ENCODE data around the gene CALHM3.
"Not testable (repeated sequence)": the region's sequence is repeated elsewhere in the genome, so short reads cannot be mapped to it uniquely, and the experiment has no call there.

The CALHM3 gene, protein sequence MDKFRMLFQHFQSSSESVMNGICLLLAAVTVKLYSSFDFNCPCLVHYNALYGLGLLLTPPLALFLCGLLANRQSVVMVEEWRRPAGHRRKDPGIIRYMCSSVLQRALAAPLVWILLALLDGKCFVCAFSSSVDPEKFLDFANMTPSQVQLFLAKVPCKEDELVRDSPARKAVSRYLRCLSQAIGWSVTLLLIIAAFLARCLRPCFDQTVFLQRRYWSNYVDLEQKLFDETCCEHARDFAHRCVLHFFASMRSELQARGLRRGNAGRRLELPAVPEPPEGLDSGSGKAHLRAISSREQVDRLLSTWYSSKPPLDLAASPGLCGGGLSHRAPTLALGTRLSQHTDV

DNA sequence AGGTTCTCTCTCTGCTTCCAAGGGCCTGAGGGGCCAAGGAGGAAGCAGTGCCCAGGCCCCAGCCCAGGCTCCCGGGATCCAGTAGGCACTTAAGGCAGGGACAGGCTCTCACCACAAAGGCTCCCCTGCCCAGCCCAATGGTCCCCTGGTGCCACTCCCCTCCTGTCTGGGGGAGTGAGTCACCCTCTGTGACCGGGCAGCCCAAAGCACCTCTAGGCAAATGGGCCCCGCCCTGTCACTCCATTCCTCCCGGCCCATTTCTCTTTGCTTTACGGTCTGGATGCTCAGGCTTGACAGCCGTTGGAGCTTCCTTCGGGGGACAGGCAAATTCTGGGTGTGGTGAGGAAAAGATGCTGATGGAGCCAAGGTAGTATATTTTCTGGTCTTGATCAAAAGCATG, at the start of gene CALHM3:
TSS of gene CALHM3 (minus strand) at position 106 of the 400 bp plus-strand sequence. CDS start 208 bp downstream, outside the sequence.
- DNase-seq: no peak

DNA sequence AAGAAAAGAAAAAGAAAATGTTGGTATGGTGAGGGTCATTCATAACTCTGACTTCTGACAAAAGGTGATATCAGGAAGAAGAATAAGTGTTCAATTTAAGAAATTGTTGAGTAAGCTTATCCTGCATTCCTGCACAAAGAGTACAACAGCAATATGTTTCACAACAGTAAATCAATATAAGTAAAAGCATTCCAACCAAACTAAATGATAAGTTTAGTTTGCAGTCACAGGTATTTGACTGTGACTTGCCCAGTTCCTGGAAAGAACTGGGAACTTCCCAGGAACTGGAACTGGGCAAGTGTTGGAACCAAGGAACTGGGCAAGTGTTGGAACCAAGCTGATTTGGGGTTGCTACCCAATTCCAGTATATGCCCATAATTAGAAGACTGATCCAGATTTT, 49.5 kb upstream of the CALHM3 start:
- DNase-seq: no peak

DNA sequence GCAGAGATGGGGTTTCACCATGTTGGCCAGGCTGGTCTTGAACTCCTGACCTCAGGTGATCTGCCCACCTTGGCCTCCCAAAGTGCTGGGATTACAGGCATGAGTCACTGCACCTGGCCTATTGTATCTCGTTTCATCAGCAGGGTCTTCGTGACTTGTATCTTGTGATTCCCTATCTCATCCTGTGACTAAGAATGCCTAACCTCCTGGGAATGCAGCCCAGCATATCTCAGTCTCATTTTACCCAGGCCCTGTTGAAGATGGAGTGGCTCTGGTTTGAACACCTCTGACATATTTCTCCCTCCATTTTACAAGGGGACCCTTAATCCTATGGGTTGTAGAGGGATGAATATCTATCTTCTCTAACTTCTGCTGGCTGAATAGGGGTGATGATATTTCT, 48.4 kb upstream of the CALHM3 start:
- DNase-seq: peak; percentile 7

DNA sequence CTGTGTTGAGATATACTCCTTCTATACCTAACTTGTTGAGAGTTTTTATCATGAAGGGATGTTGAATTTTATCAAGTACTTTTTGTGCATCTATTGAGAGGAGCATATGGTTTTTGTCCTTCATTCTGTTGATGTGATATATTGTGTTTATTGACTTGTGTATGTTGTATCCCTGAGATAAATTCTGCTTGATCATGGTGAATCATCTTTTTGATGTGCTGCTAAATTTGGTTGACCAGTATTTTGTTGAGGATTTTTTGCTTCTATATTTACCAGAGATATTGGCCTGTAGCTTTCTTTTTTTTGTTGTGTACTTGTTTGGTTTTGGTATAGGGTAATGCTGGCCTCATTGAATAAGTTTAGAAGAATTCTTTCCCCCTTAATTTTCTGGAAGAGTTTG, 46.9 kb upstream of the CALHM3 start:
- DNase-seq: no peak

DNA sequence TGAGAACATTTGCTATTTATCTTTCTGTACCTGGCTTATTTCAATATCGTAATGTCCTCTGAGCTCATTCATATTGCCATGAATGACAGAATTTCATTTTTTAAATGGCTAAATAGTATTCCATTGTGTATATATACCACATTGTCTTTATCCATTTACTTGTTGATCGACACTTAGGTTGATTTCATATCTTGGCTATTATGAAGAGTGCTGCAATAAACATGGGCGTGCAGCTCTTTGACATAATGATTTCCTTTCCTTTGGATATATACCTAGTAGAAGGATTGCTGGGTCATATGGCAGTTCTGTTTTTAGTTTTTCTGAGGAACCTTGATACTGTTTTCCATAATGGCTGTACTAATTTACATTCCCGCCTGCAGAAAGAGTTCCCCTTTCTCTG, 44.6 kb upstream of the CALHM3 start:
- no peak for DNase-seq

DNA sequence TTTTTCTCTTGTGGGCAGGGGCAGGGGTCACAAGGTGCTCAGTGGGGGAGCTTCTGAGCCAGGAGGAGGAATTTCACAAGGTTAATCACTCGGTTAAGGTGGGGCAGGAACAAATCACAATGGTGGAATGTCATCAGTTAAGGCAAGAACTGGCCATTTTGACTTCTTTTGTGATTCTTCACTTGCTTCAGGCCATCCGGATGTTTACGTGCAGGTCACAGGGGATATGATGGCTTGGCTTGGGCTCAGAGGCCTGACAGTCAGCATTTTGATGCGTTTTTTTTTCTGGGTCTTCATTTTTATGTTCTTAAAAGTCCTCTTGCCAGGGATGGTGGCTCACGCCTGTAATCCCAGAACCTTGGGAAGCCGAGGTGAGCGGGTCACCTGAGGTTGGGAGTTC, 43.0 kb upstream of the CALHM3 start:
- not testable (repeated sequence) for DNase-seq

DNA sequence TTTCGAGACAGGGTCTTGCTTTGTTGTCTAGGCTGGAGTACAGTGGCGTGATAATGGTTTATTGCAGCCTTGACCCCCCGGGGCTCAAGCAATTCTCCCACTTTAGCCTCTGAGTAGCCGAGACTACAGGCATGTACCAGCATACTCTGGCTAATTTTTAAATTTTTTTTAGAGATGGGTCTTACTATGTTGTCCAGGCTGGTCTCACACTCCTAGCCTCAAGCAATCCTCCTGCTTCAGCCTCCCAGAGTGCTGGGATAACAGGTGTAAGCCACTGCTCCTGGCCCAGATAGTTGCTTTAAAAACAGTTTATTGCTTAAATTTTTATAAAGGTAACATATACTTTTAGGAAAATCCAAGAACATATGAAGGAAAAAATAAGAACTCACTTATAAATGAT, 40.8 kb upstream of the CALHM3 start:
- no peak for DNase-seq

DNA sequence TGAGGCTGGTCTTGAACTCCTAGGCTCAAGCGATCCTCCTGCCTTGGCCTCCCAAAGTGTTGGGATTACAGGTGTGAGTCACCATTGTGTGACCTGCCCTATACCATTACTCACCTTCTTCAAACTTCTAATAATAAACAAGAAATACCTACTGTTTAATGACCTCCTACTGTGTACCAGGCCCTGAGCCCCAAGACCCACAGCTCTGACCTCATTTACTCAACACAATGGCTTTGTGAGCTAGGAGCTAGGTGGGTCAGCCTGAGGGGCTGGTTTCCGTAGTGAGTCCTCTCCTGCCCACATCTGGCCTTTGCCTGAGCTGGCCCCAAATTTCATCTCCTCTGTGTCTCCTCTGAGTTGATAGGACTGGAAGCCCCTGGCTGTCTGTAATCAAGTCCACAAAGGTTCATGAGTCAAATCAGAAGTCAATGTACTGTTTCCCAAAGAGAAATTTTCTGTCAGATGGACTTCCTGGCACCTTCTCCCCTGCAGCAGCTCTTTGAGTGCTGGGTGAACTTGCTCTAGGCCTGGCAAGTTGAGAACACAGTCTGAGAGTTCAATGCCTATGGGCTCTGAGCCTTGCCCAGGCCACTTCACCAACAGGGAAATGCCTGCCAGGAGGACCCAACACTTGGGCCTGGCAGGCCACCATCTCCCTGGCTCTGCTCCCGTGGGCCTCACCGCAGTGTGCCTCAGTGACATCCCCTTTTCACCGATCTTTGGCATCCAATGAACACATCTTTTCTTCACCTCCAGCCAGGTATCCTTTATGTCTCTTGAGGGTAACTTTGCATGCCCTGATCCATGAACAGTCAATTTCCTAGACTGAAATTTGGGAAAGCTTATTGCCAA, 38.4 kb upstream of the CALHM3 start:
- no peak for DNase-seq

DNA sequence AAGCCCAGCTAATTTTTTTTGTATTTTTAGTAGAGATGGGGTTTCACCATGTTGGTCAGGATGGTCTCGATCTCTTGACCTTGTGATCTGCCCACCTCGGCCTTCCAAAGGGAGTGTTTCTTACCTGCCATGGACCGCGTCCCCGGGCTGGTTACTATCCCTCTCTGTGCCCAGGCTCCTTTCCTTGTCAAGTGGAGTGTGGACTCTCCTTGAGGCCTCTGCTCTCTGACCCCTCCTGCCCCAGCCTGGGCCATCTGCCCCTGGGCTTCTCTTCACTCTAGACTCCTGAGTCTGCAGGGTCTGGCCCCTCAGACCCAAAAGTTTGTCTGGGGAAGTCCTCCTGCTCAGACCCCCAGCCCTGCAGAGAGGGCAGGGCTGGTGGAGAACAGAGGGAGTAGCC, 35.2 kb upstream of the CALHM3 start:
- no peak for DNase-seq

DNA sequence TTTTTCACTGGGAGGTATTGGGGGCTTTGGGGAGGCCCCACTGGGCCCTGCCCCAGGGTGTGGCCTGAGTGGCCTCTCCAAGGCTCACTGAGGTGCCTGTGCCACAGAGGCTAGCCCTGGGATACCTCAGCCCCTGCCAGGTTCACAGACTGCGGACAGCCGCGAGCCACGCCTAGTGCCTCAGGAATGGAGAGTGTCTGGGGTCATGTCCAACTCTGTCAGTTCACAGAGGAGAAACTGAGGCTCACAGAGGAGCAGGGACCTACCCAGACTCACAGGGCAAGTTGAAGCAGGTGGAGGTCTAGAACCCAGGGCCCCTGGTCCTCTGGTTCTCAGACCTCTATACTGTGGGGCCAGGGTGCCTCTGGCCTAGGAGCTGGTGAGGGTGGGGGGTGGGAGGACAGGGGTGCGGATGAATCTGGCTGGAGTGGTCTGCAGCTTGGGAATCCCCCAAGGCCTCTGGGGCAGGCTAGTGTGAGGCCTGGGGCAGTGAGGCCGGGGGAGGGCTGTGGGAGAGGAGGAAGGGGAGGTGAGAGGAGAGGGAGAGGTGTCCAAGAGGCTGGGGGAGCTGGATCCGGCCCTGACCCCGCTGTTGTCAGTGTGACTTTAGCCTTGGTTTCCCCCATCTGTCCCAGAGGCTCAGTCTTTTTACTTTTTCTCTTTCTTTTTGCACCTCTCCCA, 34.5 kb upstream of the CALHM3 start:
- no peak for DNase-seq

DNA sequence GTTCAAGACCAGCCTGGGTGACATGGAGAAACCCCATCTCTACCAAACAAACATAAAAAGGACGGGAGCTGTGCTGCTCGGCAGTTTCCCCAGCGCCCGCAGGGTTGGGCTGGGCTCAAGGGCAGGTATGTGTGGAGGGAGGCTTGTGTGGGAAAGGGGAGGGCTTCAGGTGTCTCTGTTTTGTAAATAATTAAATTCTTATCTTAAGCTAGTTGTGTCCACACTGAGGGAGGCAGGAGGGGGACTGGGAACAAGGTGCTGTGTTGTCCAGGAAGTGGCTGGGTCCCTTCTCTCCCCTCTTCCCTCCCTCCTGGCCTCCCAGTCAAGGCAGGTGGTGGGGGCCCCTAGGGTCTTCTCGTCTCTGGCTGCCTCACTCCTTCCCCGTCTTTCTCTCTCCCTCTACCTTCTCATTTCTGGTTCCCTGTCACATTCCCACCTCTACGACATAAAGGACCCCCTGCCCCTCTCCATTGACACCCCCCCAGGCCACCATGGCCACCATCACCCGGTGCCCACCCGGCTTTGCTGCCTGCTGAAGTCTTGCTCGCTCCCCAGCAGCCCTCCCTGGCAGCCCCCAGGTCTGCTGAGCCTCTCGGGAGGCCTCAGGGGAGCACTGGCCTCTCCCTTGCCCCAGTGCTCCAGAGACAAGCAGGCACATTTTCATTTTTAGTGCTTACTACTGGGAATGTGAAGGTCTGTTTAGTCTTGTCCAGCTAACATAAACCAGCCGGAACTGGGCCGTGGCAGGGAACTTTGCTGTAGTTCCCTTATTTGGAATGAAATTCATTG, 33.7 kb upstream of the CALHM3 start:
- DNase-seq: no peak

DNA sequence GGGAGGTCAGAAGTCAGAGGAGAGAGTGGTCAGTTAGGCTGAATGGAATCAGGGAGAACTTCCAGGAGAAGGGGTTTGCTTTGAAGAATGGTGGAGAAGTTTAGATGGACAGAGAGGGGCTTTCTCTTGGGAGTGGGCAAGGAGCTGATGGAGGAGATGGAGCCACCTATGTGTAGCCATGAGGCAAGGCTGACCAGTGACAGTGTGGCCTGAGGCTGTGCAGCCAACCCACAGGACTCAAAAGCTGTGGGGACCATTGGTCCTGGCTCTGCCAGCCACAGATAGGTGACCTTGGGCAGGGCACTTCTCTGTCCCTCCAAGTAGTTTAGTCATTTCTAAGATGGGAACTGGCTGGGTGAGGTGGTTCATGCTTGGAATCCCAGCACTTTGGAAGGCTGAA, 33.1 kb upstream of the CALHM3 start:
- no peak for DNase-seq

DNA sequence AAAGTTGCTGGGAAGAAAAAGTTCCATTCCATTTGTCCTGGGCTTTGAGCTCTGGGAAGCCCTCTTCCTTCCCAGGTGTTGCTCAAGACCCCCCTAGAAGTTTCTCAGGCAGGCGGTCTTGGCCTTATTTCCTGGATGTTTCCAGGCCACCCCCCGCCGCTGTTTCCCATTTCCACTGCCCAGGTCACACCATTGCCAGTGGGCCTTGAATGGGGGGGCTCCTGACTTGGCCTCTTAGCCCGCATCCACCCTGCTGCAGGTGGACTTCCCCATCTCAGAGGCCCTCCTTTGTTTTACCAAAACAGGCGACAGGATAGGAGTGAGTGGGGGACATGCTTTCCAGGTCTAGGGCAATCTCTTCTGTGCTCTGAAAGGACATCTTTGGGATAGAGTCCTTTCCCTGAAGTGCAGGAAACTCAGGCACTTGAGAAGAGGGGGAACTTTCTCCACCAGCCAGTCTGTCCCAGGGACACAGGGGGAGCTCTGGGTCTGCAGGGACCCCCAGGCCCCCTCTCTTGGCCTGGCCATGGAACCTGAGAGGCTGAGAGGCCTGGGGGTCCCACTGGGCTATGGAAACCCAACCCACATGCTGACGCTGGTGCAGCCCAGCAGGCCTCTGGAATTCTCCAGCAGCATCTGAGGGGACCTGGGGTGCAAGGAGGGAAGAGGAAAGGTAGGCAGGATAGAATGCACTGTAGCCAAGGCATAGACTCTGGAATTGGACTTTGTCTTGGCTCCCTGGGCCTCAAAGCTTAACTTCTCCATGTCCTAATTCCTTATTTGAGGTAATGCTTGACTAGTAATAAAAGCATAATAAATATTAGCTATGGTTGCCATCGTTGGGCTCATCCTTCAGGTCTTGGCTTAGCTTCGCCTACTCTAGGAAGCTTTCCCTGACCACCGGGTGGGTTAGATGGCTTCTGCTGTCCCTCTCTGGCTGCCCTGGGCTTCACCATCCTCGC, 32.0 kb upstream of the CALHM3 start:
- no peak for DNase-seq

DNA sequence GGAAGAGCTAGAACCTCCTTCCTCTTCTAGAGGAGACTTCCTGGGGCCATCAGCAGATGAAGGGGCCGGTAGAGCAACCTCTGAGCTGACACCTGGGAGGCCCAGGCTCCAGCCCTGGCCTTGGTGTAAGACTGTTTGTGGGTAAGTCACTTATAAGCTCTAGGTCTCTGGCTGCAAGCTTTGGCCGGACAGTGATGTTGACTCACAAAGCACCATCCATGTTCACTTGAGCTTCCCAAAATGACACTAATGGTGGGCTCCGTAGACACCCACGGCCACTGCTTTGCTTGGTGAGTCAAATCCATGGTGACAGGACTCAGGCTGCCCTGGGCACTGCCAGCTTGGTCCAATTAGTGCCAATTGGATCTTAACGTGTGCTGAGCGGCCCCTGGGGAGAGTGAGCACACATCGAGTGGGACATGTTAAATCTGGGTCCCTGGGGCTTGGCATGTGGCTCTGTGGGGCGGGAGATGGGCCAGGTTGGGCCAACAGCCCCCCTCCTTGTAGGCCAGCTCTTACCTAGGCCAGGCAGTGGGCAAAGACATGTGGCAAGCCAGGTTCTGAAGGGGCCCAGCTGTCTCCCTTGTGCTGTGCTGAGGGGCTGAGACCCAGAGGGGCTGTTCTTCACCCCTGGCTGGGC, 31.1 kb upstream of the CALHM3 start:
- DNase-seq: no peak

DNA sequence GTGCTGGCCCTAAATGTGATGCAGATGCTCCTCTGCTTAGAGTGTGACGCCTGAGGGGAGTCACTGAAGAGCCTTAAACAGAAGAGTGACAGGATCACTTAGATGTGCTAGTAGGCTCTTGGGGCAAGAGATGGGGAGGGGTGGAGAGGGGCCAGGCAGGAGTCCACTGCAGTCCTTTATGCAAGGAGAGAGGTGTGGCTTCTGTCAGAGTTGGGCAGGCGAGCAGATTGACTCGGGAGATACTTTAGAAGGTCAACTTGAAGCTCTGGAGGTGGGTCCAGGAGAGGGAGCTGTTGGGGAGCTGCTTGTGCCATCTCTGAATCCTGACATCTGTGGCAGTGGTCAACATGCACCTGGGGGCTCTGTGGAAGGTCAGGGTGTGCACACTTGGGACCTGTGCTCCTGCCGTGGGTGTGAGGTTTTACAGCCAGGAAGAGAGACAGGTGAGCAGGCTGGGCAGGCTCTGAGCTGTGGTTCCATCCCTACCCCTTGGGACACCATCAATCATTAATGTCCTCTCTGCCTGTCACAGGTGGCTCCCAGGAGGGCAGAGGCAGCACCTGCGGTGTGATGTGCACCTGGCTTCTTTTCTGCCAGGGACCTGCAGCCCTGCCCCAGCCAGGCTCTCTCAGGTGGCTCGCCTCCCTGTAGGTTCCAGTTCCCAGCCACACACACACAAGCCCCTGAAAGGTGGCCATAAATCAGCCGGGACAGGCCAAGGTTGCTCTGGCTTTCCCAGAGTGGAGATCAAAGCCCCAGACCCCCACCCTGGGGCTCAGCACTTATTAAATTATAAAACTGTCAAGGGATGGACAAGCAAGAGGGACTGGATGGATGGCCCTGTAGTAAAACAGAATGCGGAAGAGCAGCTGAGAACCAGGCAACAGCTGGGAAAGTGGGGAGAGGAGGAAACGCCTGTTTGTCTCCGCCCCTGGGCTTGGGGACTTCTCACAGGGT, 28.5 kb upstream of the CALHM3 start:
- peak; percentile 67 for DNase-seq

DNA sequence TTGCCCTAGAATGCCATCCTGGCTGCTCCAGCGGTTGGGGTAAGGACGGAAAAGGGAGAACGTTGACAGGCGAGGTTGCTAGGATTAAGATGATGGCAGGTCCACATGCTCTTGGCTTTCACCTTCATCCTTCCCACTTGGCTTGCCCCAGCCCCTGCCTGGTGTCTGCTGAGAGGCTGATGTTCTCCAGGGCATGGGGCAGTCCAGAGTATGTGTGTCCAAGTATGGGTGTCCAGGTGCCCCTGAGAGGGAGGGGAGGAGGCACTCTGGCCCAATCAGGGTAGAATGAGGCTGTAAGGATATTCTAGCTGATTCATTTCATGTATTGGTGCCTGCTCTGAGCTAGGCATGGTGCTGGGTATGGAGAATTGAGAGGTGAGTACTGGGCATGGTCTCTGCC, 27.0 kb upstream of the CALHM3 start:
- no peak for DNase-seq

DNA sequence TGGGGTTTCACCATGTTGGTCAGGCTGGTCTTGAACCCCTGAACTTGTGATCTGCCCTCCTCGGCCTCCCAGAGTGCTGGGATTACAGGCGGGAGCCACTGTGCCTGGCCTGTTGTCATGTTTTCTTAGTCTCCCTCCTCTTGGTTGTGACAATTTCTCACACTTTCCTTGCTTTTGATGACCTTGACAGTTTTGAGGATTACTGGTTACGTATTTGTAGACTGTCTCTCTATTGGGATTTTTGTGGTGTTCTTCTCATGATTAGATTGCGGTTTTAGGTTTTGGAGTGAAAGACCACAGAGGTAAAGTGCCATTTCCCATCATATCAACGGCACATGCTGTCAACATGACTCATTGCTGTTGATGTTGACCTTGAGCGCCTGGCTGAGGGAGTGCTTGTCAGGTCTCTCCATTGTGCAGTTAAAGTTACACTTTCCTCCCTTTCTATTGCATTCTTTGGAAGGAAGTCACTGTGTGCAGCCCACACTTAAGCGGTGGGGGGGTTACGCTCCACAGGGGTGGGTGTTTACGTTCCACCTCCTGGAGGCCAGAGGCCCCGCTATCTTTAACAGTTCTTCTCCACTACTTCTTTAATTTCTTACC, 25.2 kb upstream of the CALHM3 start:
- no peak for DNase-seq

DNA sequence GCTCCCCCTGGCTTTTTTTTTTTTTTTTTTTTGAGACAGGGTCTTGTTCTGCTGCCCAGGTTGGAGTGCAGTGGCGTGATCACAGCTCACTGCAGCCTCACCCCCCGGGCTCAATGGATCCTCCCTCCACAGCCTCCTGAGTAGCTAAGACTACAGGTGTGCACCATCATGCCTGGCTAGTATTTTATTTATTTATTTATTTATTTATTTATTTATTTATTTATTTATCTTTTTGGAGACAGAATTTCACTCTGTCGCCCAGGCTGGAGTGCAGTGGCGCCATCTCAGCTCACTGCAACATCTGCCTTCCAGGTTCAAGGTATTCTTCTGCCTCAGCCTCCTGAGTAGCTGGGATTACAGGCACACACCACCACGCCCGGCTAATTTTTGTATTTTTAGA, 24.7 kb upstream of the CALHM3 start:
- not testable (repeated sequence) for DNase-seq

DNA sequence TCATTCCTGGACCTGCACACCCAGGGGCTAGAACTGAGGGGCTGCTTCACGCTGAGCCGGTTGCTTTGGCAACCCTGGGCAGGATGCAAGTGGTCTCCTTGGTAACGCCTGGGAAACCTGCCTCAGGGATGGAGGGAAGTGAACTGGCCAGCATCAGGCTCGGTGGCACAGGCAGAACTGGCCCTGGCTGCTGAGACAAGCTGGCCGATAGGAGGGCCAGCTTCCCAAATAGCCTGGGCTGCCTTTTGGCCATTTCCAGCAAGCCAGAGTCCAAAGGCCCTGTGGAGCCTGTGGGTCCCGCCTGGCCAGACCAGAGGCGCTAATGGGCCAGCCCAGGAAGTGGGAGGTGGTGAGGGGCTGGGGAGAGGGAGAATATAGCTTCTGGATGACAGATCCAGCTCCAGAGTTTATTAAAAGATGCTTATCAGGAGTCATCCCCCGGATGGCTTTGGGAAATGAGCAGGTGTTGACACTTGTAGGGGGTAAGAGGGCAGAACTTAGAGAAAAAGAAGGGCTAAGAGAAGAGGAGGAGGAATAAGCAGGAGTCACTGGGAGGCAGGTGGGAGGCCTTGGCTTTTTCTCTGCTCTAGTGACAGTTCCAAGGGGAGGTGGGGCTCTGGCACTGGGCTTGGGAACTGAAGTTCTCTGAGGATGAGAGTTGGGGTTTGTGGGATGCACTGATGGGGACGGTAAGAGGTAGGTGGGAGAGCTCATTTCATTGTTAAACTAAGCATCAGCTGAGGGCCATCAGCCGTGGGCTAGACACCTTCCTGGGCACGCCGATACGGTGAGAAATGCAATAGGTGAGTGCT, 24.0 kb upstream of the CALHM3 start:
- DNase-seq: no peak

Data from NCI-H2171 treated with DMSO at 0.1 percent for 48 hours (cell line).